Bronchial epithelial cell (primary cell): Measurements from ENCODE around the gene ITSN1. TPM values are rescaled to one million over a fixed set of nuclear protein-coding genes. Genes with fewer than 3 reads are reported as not detected.

ENCODE experiments used
- DNase-seq: peaks from one replicate; pipeline ENCODE4 v3.0.0-alpha.2; 2010; ENCODE audit warnings: low read depth
- FAIRE-seq: peaks from 2 replicates; lab custom pipeline; 2011; peaks lifted over from hg19 to GRCh38; lab: Jason Lieb, UNC
- H3K27me3 ChIP-seq: 2 replicates; pipeline ENCODE4 v1.5.1; 2011; ENCODE audit warnings: low read length; ENCODE audit not compliant: control insufficient read depth, insufficient read depth
- H3K36me3 ChIP-seq: 2 replicates; pipeline ENCODE4 v1.5.1; 2011; ENCODE audit warnings: low read length; ENCODE audit not compliant: control insufficient read depth, insufficient read depth
- H3K4me3 ChIP-seq: 2 replicates; pipeline ENCODE4 v1.5.1; 2011; ENCODE audit warnings: mild to moderate bottlenecking, low read depth, low read length, control low read depth
- total RNA-seq: library from RNA; depleted of rRNA; stranded (reverse); fragments of >200 nt; gene quantifications from 2 replicates; pipeline ENCODE4 v1.2.1, GENCODE V29; 2014
- TF ChIP-seq, protein P1 (sequence below): IDR thresholded peaks from 2 replicates; pipeline ENCODE4 v1.5.1; 2011; ENCODE audit warnings: mild to moderate bottlenecking, moderate library complexity, low read length, control low read depth, inconsistent platforms; ENCODE audit not compliant: insufficient read depth, severe bottlenecking

The ITSN1 gene
- total RNA-seq, 1 donor from 2014 or later, result 15.0 TPM

DNA sequence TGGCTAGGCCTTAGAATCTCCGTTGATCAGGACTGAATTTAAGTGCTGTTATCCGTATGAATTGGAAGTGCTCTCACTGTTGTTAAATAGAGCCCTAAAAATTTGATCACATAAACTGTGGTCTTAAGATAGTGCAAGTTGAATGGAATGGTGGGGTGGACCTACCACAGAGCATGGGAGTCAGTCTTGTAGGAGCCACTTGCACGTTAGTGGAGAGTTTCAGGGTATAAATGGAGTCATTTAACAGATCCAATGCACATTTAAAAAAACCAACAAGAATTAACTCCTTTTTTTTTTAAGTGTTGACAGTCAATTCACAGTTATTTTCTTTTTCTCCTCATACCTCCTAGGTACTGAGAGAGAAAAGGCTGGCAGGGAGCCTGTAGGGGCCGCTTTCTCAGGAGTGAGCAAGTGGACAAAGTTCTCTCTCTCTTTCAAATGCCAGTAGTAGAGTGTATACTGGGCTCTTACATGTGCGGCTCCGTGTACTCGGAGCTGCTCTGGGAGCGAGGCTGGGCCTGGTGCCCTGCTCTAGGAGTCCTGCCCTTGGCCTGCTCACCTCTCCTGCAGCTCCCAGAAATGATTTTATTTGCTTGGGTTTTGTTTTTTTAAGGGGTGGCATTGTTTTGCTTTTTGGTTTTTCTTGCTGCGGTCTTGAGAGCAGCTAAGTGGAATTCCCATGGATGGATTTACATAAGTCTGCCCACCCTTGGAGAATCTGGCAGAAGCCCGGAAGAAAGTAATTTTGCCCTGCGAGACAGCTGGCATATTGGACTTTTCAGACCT lies 182.0 kb downstream of the ITSN1 start:
- H3K27me3 ChIP-seq, result no peaks in the 10 kb centered on the region
- TF ChIP-seq, protein P1, sequence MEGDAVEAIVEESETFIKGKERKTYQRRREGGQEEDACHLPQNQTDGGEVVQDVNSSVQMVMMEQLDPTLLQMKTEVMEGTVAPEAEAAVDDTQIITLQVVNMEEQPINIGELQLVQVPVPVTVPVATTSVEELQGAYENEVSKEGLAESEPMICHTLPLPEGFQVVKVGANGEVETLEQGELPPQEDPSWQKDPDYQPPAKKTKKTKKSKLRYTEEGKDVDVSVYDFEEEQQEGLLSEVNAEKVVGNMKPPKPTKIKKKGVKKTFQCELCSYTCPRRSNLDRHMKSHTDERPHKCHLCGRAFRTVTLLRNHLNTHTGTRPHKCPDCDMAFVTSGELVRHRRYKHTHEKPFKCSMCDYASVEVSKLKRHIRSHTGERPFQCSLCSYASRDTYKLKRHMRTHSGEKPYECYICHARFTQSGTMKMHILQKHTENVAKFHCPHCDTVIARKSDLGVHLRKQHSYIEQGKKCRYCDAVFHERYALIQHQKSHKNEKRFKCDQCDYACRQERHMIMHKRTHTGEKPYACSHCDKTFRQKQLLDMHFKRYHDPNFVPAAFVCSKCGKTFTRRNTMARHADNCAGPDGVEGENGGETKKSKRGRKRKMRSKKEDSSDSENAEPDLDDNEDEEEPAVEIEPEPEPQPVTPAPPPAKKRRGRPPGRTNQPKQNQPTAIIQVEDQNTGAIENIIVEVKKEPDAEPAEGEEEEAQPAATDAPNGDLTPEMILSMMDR, result no peak
- no peak overlapping the region for H3K4me3 ChIP-seq
- FAIRE-seq, result no peak
- no peak for DNase-seq
- peaks cover 2% of the 10 kb centered on the region for H3K36me3 ChIP-seq

DNA sequence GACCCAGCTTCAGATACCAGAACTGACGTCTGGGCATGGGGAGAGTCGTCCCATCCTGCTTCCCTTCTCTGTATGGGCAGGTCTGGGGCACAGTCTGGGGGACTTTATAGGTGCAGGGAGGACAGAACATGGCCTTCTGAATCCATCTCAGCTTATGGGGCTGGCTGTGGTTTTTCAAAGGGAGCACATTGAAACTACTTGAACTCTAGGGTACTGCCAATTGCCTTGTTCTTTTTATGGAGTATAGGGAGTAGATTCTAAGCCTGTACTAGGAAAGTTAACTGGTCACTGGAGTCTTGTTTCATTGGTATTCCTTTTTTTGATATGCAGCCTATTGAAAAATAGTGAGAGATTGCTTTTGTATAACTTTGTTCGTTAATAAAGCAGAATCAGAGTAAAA lies 183.1 kb downstream of the ITSN1 start:
- Histone ChIP-seq H3K27me3 (no peaks in the 10 kb centered on the region), H3K4me3 (no peak overlapping the region), H3K36me3 (peaks cover 2% of the 10 kb centered on the region)
- no peak for DNase-seq
- TF ChIP-seq, protein P1, result no peak
- FAIRE-seq, result no peak

DNA sequence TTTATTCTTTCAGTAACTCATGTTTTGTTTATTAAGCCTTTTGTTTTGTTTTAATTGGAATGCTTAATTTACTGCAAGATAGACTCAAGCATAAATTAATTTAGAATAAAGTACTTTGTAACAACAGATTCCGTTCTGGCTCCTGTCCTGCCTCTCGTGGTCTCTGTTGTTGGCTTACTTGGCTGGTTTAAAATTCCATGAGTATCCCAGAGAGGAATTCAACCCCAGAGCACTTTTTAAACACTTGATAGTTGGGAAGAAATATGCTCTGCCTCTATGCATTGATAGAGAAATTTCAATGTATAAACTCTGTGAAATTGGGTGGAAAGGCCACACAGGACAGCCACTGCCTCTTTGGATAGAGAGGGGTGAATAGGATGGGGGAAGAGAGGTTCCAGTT lies 183.6 kb downstream of the ITSN1 start:
- DNase-seq, result no peak
- Histone ChIP-seq H3K4me3 (no peak overlapping the region), H3K36me3 (peaks cover 2% of the 10 kb centered on the region), H3K27me3 (no peaks in the 10 kb centered on the region)
- FAIRE-seq, result no peak
- TF ChIP-seq, protein P1, result no peak

DNA sequence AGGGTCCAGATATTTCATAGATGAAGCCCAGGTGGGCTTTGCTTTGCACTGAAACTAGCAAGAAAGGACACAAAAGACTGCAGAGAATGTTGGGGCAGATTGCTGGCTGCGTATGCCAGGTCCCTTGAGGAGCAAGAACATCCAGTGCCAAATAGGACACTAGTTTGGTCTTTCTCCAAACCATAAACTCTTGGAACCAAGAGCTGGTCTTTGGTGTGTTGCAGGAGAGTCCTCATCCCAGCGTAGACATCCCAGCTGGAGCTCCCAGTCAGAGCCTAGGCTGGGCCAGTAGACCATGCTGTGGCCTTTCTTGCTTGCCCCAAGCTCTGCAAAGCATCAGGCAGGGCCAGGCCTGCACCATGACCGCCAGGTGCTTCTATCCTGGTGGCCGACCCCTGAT lies 185.8 kb downstream of the ITSN1 start:
- TF ChIP-seq, protein P1, result no peak
- FAIRE-seq, result no peak

DNA sequence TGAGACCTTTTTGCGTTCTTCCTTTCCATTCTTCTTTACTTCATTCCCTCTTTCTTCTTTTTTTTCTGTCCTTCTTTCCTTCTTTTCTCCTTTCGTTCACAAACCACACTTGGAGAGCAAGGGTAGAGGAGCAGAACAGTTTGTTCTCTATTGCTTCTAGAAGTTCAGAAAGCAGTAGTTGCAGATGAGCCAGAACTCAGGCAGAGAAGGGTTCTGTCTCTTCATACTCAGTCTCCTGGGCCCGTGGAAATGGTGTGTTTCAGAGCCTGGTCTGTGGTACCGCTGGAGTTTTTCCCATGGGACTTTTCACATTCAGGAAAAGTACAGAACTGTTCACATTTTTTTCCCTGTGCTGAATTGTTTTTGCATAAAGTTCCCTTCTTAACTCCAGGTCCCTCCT lies 186.3 kb downstream of the ITSN1 start:
- Histone ChIP-seq H3K36me3 (peaks cover 3% of the 10 kb centered on the region), H3K27me3 (no peaks in the 10 kb centered on the region), H3K4me3 (no peak overlapping the region)
- TF ChIP-seq, protein P1, result no peak
- FAIRE-seq (no peak), DNase-seq (no peak)

More for the DNA sequence above, 185.8 kb downstream of the ITSN1 start:
- Histone ChIP-seq H3K4me3 (no peak overlapping the region), H3K27me3 (no peaks in the 10 kb centered on the region), H3K36me3 (peaks cover 3% of the 10 kb centered on the region)
- DNase-seq, result no peak
